DMS 273 (cell line): Measurements from ENCODE around the gene TMEM63C.

Experiments used
- DNase-seq: peaks from one replicate; lab custom pipeline; 2025; ENCODE audit not compliant: unreplicated experiment; lab: John Stamatoyannopoulos, UW

Gene TMEM63C

DNA sequence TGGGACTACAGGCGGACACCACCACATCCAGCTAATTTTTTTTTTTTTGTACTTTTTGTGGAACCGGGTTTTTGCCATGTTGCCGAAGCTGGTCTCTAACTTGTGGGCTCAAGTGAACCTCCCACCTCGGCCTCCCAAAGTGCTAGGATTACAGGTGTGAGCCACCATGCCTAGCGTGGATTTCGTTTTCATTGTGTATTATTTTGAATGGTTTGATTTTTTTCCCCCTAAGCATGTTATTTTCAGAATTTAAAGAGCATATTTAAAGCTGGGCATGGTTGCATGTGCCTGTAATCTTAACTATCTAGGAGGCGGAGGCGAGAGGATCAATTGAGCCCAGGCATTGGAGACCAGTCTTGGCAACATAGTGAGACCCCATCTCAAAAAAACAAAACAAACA lies 13.1 kb downstream of the TMEM63C start:
- DNase-seq = no peak

DNA sequence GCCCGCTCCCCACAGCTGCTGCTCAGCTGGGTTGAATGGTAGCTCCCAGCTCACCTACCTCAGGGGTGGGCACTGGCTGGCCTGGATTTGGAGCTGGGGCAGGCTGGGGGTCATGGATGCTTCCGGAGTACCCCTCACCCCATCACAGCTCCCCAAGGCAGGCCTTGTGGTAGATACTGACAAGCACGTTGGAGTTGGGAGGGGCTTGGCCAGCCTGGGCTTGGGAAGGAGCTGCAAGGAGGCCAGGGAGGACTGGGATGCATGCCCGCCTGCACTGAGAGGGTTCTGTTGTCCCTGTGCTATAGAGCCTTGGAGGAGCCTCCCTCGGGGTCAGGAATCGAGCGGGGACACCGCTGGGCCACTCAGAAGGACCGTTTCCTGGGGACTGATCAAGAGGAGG lies 14.2 kb downstream of the TMEM63C start:
- no peak for DNase-seq

DNA sequence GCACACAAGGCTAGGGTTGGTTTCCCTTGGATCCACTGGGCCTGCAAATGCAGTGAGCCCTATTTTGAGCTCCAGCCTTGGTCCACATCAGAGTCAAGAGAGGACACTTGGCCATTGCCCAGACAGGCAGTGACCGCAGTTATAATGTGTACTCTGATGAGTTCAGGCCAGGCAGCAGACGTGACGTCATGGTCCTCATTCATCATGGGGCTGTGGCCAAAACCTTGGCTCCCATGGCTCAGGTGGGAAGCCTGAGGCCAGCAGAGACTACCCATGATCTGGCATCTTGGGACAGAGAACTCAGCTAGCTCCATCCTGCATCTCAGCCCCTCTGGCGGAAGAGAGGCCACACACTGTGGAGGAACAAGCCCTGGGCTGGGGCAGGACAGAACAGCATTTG lies 16.4 kb downstream of the TMEM63C start:
- no peak for DNase-seq

DNA sequence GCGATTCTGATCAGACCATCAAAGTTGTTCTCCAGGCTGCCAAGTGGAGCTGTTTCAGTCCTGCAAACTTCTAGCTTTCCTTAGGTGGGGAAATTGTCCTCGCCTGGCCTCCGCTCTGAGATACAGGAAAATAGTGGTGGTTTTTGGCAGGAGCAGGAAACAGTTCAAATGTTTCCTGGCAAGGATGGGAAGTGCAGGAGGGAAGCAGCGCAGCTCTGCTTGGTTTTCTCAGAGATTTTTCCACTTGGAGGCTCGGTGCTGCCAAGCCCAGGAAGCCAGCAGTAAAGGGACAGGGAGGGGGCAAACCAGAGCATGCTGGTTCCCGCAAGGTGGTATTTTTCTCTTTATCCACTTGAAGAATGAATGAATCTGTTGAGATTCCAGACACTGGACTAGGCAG lies 17.0 kb downstream of the TMEM63C start:
- no peak for DNase-seq

DNA sequence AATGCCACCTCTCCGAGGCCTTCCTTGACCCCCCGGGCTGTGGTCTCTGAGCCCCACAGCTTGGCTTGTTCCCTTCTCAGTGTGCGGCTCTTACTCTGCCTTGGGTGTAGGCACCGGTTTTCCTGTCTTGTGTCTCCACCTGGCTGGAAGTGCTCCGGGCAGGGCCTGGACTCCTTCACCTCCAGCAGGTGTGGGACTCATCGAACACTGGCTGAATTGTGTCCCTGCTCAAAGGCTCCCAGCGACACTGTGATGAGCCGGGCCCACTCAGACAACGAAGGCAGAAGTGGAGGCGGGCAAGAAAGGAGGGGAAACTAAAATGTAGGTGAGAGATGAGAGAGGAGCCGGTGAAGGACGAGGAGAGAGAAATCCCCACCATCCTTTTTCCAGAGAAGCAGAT lies 18.0 kb downstream of the TMEM63C start:
- DNase-seq = no peak

DNA sequence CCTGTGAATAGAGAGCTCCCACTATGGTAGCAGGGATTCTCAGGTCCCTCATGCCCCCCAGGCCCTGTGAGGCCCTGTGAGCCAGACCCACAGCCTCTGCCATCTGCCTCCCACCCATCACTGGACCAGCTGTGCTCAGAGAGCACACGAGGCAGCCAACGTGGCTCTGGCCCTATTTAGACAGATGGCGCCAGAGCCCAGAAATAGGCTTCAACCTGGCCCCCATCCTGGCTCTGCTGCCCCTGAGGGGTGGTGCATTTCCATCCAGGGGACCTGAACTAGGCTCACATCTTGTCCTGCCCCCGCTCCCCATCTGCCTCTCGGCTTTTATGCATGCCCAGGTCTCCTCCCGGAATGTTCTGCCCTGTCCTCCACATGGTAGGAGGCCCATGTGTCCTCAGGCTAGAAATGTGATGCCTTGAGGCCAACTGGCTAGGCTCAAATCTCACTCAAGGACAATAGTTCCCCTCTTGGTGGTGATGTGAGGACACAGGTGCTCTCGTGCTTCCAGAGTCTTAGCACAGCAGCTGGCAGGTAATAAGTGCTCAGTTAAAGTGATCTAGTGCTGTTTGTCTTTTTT lies 18.9 kb downstream of the TMEM63C start:
- peak; percentile 97 for DNase-seq

DNA sequence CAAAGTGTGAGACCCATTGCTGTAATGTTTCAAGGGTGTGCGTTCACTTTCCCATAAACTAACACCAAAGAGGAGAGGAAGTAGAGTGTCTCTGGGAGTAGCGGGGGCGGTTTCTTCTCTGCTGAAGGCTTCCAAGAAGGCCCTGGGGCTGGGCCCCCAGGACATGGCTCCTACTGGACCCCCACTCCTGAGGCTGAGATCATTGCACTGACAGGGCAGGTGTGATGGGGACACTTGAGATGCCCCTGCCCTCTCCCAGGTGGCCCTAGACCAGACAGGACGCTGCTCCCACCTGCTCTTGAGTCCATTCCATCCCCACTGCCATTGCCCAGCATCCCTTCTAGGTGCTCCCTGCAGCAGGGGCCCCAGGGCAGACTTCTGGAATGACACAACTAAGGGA lies 20.1 kb downstream of the TMEM63C start:
- DNase-seq = no peak

DNA sequence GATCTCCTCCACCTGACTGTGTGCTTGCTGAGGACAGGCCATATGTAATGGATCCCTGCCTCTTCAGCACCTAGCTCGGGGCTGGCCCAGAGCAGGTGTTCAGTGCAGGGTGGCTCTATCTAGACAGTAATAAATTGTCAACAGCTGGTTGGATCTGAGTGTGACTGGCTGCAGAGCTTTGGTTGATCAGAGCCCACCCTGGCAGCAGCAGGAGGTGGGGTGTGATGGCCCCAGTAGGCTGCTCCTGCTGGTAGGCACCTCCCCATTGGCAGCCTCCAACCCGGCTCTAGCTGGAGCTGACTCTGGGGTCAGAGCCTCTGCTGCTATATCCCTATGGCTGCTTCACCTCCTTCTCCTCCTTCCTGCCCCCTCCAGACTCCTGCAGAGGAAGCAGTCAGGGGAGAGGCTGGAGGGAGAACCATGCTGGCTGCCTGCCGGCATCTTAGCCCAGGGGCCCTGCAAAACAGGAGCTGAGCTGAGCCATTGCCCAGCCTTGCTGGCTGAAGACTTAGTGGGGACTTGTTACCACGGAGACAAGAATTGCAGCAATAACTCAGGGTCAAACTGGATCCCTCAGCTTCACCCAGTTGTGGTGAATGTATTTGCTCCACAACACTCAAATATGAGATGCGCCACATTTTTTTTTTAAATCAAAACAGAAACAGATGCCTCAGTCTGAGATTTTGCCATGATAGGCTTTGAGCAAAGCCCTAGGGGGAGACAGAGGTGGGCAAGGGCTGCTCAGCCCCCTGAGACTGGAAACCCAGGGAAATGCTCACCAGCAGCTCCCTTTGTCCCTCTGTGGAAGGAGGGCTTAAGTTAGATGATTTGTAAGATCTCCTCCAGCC lies 22.2 kb downstream of the TMEM63C start:
- DNase-seq = peak; percentile 83

DNA sequence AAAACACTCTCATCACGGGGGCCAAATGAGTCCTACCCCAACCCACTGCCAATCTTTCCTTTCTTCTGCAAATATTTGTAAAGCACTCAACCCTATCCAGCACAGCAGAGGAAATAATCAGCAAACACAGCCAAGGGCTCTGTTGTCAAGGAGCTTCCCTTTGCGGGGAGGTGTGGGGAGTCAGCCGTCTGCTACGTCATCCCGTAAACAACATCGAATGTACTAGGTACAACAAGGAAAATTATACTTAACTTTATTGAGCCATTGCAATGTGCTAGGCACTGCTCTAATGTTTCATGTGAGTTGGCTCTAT lies 22.8 kb downstream of the TMEM63C start:
- DNase-seq = no peak

DNA sequence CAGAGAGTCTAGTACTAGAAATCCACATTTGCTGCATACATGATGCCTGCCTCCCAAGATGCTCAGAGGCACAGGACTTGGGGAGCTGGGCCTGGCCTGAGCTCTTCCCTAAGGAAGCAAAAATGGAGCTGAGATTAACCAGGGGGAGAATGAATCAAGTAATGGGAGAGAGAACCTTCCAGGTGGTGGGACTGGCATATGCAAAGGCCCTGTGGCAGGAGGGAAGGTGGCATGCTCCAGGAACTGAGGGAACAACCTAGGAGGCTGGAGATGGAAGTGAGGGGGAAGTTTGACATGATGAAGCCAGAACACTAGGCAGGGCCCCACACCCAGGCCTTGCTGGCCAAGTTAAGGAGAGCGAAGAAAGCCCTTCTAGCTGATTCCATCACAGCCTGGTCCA lies 23.3 kb downstream of the TMEM63C start:
- no peak for DNase-seq

DNA sequence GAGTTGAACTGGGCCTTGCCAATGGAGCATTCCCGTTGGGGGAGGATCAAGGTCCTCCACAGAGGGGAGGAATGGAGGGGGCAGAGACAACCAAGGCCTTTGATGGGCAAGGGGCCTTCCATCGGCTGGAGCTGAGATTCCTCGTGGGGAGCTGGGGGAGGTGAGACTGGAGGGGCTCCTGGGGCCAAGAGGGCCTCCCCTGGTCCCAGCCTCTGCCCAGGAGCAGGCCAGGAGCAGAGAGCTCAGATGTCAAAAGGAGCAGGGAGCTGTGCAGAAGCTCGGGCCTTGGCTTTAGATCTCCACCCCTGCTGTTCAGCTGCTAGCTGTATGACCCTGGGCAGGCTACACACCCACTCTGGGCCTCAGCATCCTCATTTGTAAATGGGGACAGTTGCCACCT lies 24.0 kb downstream of the TMEM63C start:
- no peak for DNase-seq

DNA sequence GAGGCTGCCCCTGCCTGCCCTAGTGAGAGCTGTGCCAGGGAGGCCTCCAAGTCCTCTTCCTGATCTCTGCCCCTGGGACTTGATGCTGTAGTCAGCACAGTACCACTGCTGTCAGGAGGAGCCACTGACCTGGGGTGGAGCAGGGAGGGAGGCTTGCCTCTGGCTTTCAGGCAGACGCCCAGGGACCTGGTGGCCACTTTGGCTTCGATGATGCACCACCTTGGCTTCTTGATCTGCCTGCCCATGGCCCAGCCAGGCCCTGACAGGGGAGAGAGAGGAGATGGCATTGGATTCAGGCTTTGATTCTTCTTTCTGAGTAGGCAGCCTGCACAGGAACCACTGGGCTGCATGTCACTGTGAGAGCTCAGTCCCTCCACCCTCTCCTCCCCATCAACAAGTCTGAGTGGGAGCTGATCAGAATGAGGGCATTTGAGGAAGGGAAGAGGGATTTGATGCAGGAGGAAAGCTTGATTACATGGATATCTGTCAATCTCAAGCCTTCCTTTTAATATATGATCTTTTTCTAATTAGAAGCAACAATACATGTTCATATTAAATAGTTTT lies 24.7 kb downstream of the TMEM63C start:
- no peak for DNase-seq

DNA sequence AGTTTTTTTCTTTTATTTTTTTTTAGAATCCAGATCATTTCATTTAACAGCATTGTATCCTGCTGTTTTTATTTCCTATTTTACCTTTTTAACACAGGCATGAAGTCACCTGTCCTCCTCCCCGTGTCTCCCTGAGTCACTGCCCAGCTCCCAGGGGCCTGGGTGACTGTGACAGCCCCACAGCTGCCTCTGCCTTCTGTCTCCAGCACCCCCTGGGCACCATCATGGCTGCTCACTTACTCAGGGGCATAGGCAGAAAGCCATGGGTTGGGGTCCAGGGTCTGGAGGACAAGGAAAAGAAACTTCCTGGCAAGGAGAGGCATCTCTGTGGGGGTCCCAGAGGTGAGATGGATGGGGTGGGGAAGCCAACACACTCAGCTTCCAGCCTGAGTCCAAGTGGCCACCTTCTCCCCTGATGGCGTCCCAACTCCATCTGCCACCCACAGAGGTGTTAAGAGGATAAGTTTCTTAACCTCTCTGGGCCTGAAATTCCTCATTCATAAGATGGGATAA lies 25.3 kb downstream of the TMEM63C start:
- no peak for DNase-seq

DNA sequence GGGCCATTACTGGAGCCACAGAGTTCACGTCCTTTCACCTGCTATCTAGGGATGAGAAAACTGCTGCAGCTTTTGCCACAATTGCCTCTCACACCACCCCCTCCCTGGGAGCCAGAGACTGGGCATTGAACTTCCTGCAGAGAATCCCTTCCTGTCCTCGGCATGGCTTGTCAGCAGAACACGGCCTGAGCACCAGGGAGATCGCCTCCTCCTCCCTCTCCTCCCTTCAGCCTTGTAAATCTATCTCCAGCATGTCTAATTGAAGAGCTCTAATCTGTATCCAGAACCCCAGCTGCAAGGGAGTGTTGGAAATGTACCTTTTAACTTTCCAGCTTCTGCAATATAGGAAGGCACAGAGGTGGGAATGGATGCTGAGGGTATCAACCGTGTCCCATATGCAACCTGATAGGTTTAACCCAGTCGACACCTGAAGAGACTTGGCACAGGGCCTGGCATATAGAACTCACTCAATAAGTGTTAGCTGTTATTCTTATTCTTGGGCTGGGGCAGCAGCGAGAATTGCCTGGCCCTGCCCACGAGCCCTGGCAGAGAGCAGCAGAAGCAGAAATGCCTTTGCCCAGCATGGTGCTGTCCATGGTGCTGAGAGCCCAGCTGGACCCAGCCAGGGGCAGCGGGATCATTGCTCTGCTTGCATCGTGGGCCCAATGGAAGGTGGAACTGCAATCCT lies 26.8 kb downstream of the TMEM63C start:
- peak; percentile 46 for DNase-seq

DNA sequence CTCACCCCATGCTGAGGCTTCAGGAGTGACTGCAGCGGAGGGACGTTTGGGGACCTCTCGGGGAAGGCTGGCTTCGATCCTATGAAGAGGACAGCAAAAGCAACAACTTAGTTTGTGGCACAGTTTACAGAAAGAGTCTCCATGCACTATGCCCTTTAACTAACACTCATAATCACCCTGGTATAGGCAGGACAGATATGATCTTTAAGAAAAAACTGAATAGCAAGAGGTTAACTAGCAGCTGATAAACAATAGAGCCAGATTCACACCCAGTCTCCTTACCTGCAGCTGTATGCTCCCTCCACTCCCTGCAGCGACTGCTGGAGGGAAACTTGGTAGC lies 27.4 kb downstream of the TMEM63C start:
- no peak for DNase-seq

DNA sequence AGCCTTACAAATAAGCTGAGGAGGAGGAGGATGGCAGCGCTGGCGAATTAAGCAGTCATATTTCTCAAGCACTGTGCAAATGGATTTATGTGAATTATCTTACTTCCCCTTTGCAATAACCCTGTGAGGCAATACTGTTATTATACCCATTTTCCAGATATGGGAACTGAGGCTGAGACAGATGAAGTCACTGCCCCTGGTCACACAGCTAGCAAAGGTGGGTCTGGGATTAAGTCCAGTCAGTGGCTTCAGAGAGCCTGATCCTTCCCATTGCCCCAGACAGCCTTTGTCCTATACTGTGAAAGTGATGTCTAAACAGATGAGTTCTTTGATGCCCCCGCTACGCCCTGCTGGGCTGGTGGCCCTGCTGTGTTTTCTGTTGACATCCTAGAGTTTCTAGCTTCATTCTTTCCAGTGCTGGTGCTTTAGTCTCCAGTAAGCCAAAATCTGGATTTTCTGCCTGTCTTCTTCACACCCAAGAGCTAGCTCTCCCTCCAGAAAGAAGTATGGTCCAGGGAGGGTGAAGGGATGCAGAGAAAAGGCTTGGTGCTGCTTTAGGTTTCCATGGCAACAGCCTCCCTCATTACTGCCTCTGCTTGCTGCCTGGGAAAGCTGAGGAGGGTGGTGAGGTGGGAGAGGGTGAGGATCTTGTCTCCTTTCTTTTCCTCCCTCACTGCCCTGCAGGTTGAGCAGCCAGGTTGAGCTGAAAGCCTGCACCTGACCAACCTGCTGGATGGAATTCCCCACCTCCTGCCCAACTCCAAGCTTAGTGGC lies 30.7 kb downstream of the TMEM63C start:
- peak; percentile 33 for DNase-seq

DNA sequence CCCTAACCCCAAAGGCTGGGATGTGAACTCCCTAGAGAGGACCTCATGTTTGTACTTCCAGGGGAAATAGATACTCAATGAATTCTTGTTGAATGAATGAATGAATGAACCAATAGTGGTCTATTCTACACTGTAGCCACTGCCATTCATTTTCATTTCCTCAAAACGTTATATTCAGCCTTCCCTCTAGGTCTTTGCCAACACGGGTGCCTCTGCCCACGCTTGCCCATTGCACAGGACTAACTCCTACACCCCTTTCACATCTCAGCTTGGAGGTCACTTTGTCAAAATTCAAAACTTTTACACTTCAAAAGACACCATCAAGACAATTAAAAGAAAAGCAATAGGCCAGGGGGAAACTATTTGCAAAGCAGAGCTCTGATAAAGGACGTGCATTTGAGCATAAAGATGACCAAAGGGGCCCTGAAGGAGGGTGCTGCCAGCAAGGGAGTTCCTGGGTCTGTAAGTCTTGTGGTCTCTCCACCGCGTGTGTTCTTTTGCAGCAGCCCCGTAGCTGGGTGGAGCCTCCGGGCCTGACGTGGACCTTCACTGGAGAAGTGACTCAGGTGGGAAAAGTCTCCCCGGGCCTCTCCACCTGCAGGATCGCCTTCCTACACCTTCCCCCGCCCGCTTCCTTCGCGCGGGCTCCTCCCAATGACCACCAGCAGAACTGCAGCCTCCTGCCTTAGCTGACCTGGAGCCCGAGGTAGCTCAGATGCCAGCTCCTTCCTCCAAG lies 31.5 kb downstream of the TMEM63C start:
- peak; percentile 77 for DNase-seq

DNA sequence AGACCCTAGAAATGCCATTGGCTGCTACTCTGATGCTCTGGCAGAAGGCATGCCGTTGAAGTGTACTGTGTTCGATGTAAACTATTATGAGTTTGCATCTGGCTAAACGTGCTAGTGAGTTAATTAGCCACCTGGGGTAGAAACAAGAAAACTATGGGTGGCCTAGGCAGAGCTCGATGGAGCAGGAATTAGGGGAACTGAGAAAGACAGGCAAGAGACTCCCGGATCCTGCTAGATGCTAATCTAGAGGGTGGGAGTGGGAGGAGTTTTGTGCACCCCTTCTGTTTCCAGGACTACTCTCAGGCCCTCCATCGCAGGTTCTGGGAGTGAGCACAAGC lies 32.0 kb downstream of the TMEM63C start:
- no peak for DNase-seq

DNA sequence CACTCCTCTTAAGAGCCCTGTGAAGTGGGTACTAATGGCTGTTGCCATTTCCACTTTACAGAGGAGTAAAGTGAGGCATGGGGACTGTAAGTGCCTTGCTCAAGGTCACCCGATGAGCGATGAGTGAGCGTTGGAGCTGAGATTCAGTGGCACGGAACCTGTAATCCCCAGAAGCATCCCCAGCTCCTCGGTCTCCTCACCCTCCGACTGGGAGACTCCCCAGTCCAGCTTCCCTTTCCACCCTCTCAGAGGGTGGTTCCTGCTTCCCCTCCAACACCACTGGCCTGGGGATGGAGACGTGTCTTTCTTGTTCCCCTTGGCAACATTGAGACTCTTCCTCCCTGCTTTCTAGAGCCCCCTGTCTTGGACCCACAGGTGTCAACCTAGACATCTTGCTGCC lies 32.6 kb downstream of the TMEM63C start:
- DNase-seq = no peak

DNA sequence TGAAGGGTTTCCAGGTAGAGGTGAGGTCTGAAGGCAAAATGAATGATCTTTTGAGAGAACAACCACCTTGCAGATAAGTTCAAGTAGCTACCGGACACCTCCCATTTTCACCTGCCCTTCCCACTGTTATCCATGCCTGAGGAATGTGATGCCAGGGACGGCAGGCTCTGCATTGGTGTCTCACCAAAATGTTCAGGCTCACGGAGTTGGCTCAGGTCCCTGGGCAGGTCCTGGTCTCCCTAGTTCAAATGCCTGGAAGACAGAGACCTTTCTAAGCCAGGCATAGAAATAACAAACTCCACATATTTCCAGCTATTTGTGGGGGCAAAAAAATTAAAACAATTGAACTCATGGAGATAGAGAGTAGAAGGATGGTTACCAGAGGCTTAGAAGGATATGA lies 36.0 kb downstream of the TMEM63C start:
- no peak for DNase-seq

DNA sequence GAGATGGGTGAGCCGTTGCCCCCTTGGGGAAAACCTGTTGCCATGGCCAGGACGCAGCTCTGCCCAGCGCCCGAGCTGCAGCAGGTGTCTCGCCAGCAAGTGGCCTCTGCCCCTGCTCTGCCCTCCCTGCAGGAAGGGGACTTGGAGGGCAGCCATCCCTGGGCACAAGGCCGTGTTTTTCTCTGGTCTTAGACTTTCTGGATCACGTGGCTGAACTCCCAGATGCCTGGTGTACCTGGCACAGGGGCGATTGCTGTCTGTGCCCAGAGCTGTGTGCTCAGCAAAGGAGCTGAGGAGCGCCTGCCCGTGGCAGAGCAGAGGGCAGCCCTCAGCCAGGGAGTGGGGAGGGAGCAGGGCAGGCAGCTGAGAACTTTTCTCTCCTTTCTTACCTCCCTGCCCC lies 38.0 kb downstream of the TMEM63C start:
- DNase-seq = peak; percentile 43
